Measurements from ENCODE around the gene AKR7A3. TPM values are rescaled to one million over a fixed set of nuclear protein-coding genes. Genes with fewer than 3 reads are reported as not detected.
A peak's percentile ranks its signal among the peaks of the same experiment; 100 is the strongest.
"Not testable (repeated sequence)": the region's sequence is repeated elsewhere in the genome, so short reads cannot be mapped to it uniquely, and the experiment has no call there.

AKR7A3 gene
- total RNA-seq, 2 experiments from 2014 or later, result 0.37 to 0.52 TPM

- Mint-ChIP-seq H3K9me3 (no peaks in the 10 kb centered on the region), H3K4me3 (no peak overlapping the region), H3K36me3 (peaks cover 25% of the 10 kb centered on the region), H3K27me3 (no peaks in the 10 kb centered on the region), H3K27ac (no peak overlapping the region), H3K4me1 (peaks cover 28% of the 10 kb centered on the region)
- no peak for DNase-seq
Measured at GRCh38 chr1:19258353-19258752, 30.2 kb downstream of the AKR7A3 start.

- Mint-ChIP-seq H3K4me1 (peaks cover 35% of the 10 kb centered on the region), H3K9me3 (no peaks in the 10 kb centered on the region), H3K27me3 (no peaks in the 10 kb centered on the region), H3K27ac (peak overlapping the region; percentile 74), H3K4me3 (no peak overlapping the region), H3K36me3 (peaks cover 34% of the 10 kb centered on the region)
- DNase-seq, result no peak
Measured at GRCh38 chr1:19257178-19257914, 31.2 kb downstream of the AKR7A3 start.

- Mint-ChIP-seq H3K4me1 (peaks cover 35% of the 10 kb centered on the region), H3K36me3 (peaks cover 37% of the 10 kb centered on the region), H3K27ac (peak overlapping the region; percentile 74)
- H3K27me3 Mint-ChIP-seq, H3K4me3 Mint-ChIP-seq, DNase-seq, H3K9me3 Mint-ChIP-seq: not testable (repeated sequence)
Measured at GRCh38 chr1:19256301-19256700, 32.3 kb downstream of the AKR7A3 start.

DNA sequence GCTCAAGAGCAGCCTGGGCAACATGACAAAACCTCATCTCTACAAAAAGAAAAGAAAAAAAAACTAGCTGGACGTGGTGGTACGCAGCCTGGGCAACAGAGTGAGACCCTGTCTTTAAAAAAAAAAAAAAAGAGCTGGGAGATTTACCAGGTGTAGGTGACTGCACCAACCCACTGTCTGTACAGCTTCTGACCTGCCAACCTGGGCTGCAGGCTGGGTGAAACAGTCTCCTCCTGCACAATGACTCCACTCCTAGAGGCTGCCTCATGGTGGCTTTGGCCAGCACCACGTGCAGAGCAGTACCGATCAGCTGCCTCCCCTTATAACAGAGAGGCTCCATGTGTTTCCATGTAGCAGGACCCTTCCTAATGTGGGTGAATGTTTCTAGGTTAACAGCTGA lies 33.3 kb downstream of the AKR7A3 start:
- Mint-ChIP-seq H3K36me3 (peaks cover 41% of the 10 kb centered on the region), H3K27ac (no peak overlapping the region), H3K9me3 (no peaks in the 10 kb centered on the region), H3K4me3 (no peak overlapping the region), H3K27me3 (no peaks in the 10 kb centered on the region), H3K4me1 (peaks cover 39% of the 10 kb centered on the region)
- no peak for DNase-seq

- H3K27ac Mint-ChIP-seq, result peak overlapping the region; percentile 29
Measured at GRCh38 chr1:19254416-19254815, 34.2 kb downstream of the AKR7A3 start.

GRCh38 chr1:19251305-19252196 lies 37.0 kb downstream of the AKR7A3 start, which contains the start of the genes EMC1 and MRTO4:
TSS of gene EMC1 (minus strand) at chr1:19251524. CDS start at chr1:19251509, 15 bp downstream.
TSS of gene MRTO4 (plus strand) at chr1:19251805. CDS start at chr1:19251836, 31 bp downstream.
- Mint-ChIP-seq H3K4me3 (peak within 1 kb of the TSS; percentile 98), H3K4me1 (peaks cover 38% of the 10 kb centered on the region), H3K9me3 (no peaks in the 10 kb centered on the region), H3K27me3 (no peaks in the 10 kb centered on the region), H3K36me3 (peaks cover 26% of the 10 kb centered on the region), H3K27ac (peak within 1 kb of the TSS; percentile 99)
- peak; percentile 94 for DNase-seq

More at GRCh38 chr1:19254416-19254815, 34.2 kb downstream of the AKR7A3 start:
- H3K4me1 Mint-ChIP-seq, result peaks cover 41% of the 10 kb centered on the region
- no peak overlapping the region for H3K4me3 Mint-ChIP-seq
- peaks cover 38% of the 10 kb centered on the region for H3K36me3 Mint-ChIP-seq
- no peaks in the 10 kb centered on the region for H3K9me3 Mint-ChIP-seq
- no peaks in the 10 kb centered on the region for H3K27me3 Mint-ChIP-seq
- DNase-seq, result no peak

GRCh38 chr1:19250629-19251304 lies 37.8 kb downstream of the AKR7A3 start:
- Mint-ChIP-seq H3K36me3 (peaks cover 26% of the 10 kb centered on the region), H3K4me3 (peak overlapping the region; percentile 98), H3K9me3 (no peaks in the 10 kb centered on the region), H3K4me1 (peaks cover 33% of the 10 kb centered on the region), H3K27ac (peak overlapping the region; percentile 99), H3K27me3 (no peaks in the 10 kb centered on the region)
- DNase-seq, result no peak

DNA sequence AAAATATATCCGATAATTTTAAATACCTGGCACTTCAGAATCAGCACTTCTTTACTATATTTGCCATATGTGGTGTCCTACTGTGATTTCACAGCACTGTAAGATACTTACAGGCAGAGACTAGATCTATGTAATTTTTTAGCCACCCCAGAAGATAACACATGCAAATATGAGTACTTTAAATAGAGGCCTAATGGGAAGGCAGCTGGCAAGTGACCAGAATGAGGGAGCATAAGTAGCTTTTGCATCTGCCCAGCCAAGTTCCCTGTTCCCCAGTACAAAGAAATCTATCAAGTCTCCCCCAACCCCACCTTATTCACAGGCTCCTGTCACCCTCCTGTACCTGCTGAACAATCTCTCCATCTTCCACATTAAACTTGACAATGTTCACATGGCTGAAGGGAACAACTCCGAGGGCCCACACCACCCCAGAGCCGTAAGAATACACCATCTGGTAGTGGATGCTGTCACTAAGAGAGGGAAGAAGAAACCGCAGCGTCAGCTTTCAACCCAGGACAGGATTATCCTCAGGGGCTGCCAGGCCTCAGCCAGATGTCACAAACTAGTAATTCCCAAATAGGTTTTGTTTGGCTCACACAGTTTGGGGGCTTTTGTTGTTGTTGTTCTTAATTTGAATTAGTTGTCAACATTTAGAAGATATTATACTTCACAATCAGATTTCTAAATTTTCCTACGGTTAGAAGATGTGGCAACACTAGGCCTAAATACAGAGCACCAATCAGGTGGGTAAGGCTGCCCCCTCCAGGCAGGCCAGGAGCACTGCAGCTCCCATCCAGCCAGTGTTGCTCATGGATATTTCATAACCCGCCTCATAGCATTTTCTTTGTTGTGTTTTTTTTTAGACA lies 47.7 kb downstream of the AKR7A3 start:
- Mint-ChIP-seq H3K9me3 (no peaks in the 10 kb centered on the region), H3K4me3 (no peak overlapping the region)

GRCh38 chr1:19239876-19240275 lies 48.7 kb downstream of the AKR7A3 start:
- Mint-ChIP-seq H3K4me1 (peaks cover 3% of the 10 kb centered on the region), H3K9me3 (no peaks in the 10 kb centered on the region), H3K27me3 (no peaks in the 10 kb centered on the region), H3K4me3 (no peak overlapping the region), H3K27ac (no peak overlapping the region), H3K36me3 (peaks cover 21% of the 10 kb centered on the region)
- no peak for DNase-seq

More for the DNA sequence above, 47.7 kb downstream of the AKR7A3 start:
- H3K4me1 Mint-ChIP-seq, result peaks cover 3% of the 10 kb centered on the region
- no peaks in the 10 kb centered on the region for H3K27me3 Mint-ChIP-seq
- peak overlapping the region; percentile 25 for H3K27ac Mint-ChIP-seq
- H3K36me3 Mint-ChIP-seq, result peaks cover 23% of the 10 kb centered on the region
- DNase-seq, result peak; percentile 66

- no peaks in the 10 kb centered on the region for H3K27me3 Mint-ChIP-seq
- no peaks in the 10 kb centered on the region for H3K4me1 Mint-ChIP-seq
- H3K9me3 Mint-ChIP-seq, result no peaks in the 10 kb centered on the region
- H3K36me3 Mint-ChIP-seq, result peaks cover 13% of the 10 kb centered on the region
- H3K27ac Mint-ChIP-seq, result no peak overlapping the region
- H3K4me3 Mint-ChIP-seq, result no peak overlapping the region
- no peak for DNase-seq
Measured at GRCh38 chr1:19234224-19234623, 54.3 kb downstream of the AKR7A3 start.

Other genes starting within 250 kb of the AKR7A3 start
- gene UBR4, start 78.5 kb downstream of the AKR7A3 start, total RNA-seq, result 100 to 1,000 TPM; 109 to 110 TPM
- gene EMC1, start 37.2 kb downstream of the AKR7A3 start, total RNA-seq, result 10 to 100 TPM; 49.9 to 53.8 TPM
- gene MRTO4, start 37.0 kb downstream of the AKR7A3 start, total RNA-seq, result 100 to 1,000 TPM; 137 to 149 TPM
- 10 to 100 TPM; 37.4 to 43.0 TPM for gene AKR7A2, start 23.4 kb upstream of the AKR7A3 start, total RNA-seq
- gene SLC66A1, start 23.6 kb upstream of the AKR7A3 start, total RNA-seq, result 1 to 10 TPM; 6.5 to 6.8 TPM
- 100 to 1,000 TPM; 324 to 332 TPM for gene CAPZB, start 196.8 kb upstream of the AKR7A3 start, total RNA-seq

Measured in activated naive CD8-positive, alpha-beta T cell treated with anti-CD3 and anti-CD28 coated beads for 36 hours (primary cell).